HG02981 (cell line): ENCODE results near the gene RASGEF1B.

ENCODE experiments used
- ATAC-seq: cut with Tn5 transposase; IDR thresholded peaks from one replicate; pipeline ENCODE4 v1.9.1; 2021; ENCODE audit warnings: mild to moderate bottlenecking, moderate library complexity; ENCODE audit not compliant: unreplicated experiment

The RASGEF1B gene

DNA sequence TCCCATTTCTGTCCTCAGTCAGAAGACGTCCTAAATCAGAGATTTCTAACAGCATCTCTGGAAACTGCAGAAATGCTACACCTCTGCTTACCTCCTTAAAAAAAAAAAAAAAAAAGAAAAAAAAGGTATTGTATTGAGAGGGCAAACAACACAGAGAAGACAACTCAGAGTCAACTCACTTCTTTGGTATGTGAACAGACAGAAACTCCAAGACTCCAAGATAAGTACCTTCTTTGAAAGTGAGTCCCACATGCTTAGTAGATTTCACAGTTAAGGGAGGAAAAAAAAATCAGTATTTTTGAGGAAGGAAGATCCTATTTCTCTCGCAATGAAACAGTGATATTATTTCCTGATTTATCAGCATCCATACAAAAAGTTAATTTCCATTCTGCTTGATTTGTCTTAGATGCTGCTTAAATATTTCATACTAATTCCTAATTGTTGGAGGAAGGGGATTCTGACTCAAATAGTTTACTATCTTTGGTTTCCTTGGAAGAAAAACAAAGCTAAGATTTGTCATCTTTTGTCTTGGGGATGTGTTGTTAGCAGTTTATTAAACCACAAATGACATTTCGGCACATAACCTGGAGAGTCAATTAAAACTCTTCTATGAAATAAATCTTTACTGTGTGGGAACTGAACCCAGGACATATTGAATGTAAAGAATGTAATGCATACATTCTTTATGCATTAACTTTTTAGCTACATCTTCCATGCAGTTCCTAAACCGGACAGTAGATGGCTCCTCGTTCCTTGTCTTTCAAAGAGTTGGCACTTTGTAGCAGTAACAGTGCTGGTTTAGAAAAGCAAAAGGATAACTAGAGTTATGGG lies 4.7 kb downstream of the RASGEF1B start:
- ATAC-seq, result no peak

DNA sequence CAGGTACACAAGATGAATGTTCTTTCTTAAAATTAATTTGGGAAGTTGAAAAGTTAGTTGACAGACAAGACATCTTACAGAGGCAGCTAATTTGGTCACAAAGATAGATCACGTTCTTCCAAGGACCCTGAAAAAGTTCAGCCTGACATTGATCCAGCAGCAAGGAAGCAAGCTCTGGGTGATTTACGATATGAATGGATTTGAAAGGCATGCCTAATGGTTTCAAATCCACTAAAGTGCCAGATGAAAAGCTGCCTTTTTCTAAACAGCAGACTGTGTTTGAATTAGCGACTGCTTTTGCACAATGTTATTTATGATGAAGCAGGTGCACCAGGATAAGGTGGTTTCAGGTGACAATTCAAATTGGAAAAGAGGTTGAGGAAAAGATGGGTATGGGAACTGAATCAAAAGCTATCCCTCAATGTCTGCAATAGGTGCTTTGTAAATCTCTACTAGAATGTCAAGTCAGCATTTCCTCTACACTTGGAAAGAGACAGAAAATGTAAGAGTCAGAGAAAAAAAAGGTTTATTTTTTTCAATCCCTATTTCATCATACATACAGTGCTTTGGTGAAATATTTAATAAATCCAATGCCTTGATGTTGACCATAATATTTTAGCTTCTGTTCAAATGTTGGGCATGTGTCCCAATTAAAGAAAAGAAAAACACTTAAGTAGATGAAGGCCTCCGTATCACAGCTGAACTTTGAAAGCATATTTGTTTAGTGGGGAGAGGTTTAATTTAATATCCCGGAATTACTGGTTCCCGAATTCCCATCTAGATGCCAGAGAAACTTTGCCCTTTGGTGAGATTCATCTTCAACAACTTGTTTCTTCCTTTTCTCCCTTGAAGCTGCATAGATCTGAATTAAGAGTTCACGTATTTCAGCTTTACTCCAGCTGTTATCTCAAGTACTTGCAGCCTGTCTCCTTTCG lies 6.0 kb downstream of the RASGEF1B start:
- no peak for ATAC-seq

DNA sequence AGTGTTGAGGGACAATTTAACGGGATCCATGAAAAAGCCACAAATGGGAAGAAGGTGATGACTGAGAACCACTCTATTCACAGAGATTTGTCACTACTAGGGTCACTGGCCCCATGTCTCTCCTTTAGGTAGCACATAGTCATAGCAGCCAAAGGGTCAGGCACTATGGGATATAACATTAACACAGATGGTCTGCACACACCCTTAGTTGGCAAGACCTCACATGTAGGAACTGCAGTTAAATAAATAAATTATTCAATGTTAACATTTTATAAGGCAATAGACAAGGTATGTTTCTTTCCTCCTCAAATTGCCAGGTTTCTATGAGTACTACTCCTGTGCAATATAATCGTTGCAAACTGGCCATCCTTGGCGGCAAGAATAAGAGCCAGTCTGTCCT lies 10.9 kb downstream of the RASGEF1B start:
- no peak for ATAC-seq

DNA sequence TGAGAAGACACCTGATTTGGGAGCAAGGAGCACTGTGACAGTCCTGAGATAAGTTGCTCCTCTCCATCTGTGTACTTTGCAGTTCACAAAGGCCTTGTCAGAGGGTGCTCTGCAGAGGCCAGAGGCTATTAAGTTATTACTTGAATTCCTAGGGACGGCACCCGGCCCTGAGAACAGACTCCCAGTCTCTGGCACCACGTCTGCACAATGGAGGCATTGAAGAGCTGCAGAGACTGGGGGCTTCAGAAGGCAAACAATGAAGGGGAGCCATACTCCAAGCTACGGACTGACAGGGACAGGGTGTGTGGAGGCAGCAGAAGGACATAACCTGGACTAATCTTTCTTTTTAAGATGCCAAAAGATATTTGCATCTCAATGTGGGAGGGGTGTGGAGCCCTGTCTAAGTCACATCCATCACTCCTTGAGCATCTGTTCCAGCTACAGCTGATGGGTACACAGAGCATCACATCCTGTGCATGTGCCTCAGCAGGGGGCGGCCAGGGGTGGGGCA lies 11.5 kb downstream of the RASGEF1B start:
- no peak for ATAC-seq

DNA sequence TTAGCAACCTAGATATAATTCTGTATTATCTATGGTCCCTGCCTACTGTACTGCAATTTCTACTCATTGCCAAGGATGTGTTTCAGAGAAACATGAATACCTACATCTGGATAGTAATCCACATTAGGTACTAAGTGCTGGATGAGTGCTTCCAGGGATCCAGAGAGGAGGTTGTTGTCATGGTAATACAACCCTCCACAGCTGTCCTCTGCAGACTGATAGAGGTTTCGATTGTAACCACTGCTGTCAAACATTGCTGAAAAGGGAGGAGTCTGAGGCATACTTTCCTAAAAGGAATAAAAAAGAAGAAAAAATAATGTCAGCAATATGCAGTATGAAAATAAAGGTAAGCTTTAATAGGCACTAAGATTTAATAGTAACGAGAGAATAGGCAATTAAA lies 12.5 kb downstream of the RASGEF1B start:
- ATAC-seq, result no peak

DNA sequence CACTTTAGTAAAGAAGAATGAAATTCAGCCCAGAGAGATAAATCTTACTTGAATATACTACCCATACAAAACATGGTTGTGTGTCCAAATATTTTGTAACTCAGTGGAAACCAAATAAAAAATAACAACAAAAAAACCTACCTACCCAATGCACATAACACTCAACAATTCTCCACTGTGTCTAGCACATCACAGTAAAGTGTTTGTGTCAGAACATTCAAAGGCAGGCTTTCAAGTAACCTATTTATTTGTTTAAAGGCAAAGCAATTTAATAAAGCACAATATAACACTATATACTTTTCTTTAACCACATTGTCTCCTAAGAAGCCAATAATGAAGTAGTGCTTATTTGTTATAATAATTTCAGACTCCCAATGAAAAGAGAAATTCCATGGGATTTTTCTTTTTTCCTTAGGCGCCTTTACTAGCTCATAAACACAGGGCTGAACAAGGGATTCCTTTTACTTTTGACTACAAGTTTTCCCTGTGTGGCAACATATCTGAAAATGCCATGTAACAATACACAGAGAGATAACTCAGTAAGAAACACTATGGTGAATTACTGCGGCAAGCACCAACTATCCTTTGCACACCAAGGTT lies 13.7 kb downstream of the RASGEF1B start:
- no peak for ATAC-seq

DNA sequence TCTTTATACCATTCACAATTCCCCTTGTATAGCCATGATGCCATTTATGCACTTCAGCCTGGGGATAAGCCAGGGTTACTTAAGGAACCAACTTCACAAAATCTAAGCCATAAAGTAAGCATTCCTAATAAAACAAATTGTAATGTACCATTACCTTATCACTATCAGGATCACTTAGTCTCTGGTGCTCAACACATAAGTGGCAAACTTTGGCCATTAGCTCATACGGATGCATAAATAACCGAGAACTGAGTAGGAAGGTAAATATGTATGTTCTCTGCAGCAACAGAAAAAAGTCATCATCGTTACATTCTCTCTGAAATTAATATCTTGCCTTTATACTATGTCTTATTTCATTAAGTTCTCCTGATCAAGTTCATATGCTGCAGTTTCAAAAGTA lies 14.4 kb downstream of the RASGEF1B start:
- ATAC-seq, result no peak

DNA sequence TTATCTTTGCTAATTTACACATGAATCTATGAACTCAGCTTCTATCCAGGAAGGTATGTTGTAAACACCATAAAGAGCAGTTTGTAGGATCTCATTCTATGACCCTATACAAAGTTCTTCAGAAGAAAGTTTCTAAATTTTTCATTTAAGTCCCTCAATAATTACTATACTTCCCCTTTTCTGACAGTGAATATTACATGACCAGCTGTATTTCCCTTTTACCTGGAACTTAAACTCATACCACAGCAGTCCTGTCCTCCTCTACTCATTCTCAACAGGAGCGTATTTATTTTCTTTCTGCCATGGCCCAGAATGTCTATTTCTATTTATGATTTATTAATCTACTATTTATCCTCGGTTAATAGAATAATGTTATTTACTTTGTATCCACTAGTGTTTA lies 15.8 kb downstream of the RASGEF1B start:
- no peak for ATAC-seq

DNA sequence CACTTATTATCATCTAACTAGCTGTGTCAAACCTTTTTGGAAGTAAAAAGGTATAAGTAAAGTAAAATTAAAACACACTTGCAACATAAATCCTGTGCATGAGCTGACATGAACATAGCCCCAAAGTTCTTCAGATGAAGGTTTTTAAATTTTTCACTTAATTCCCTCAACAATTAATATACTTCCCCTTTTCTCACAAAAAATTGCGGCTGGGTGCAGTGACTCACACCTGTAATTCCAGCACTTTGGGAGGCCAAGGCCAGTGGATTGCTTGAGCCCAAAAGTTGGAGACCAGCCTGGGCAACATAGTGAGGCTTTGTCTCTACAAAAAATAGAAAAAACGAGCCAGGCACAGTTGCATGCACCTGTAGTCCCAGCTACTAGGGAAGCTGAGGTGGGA lies 16.8 kb downstream of the RASGEF1B start:
- ATAC-seq, result no peak

DNA sequence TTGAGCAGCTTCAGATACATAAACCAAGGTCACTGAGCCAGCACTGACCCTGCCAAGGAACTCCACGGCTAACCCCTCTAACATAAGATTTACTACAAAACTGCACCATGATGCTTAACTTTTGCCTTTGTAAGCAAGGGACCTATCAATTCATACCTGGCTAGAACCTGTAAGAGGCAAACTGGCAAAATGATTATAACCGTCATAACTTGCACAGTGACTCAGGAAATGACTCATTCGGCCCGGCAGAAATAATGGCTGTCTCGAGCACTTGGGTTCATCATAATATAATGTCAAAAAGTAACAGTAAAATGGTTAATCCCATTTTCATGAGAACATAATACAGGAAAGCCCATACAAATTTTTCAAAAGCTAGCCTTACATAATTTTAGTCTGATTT lies 17.2 kb downstream of the RASGEF1B start:
- no peak for ATAC-seq

DNA sequence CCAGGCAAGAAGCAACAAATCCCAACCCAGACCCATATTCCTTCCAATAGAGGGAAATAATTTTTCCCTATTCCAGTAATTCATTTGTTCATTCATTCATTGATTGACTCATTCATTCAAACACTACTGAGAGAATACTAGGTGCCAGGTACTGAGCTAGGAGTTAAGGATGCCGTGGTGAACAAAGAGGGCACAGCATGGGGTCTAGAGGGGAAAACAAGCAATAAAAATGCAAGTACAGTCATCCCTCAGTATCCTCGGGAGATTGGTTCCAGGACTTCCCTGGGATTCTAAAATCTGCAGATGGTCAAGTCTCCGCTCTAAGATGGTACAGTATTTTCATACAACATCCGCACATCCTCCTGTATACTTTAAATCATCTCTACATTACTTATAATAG lies 18.7 kb downstream of the RASGEF1B start:
- ATAC-seq, result no peak

DNA sequence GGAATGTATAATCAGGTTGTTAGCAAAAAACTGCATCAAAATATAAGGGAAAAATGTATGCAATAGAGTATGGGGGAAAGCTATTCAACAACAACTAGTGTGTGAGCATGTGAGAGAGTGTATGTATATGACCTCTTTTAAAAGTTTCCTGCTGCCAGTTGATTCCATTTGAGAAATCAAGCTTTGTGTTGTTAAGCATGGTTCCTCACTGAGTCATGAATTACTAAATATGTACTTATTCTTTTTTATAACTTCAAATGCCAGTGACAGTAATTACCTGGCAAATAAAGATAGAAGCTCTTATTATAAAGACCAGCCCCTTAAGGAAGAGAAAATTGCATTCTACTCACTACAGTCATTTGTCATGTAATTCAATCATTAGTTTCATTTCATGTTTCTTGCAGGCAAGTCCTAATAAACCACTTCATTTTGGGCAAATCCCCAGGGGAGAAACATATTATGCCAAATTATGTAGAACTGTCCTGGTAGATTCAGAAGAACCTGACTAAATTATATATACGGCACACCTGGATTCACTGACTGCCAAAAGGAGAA lies 19.2 kb downstream of the RASGEF1B start:
- no peak for ATAC-seq

DNA sequence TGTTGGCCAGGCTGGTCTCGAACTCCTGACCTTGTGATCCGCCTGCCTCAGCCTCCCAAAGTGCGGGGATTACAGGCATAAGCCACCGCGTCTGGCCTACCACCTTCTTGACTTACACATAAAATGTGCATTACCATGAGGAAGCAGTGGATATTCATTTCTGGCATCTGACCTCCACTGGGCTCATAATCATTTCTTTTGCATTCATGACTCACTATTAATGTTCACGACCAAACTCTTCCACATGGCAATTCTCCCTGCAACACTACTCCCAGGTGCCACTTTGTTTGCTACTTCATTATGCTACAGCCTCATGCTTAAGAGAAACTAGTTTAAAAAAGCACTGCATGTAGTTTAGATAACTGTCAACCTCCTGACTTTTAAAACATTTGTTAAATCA lies 22.7 kb downstream of the RASGEF1B start:
- ATAC-seq, result no peak

DNA sequence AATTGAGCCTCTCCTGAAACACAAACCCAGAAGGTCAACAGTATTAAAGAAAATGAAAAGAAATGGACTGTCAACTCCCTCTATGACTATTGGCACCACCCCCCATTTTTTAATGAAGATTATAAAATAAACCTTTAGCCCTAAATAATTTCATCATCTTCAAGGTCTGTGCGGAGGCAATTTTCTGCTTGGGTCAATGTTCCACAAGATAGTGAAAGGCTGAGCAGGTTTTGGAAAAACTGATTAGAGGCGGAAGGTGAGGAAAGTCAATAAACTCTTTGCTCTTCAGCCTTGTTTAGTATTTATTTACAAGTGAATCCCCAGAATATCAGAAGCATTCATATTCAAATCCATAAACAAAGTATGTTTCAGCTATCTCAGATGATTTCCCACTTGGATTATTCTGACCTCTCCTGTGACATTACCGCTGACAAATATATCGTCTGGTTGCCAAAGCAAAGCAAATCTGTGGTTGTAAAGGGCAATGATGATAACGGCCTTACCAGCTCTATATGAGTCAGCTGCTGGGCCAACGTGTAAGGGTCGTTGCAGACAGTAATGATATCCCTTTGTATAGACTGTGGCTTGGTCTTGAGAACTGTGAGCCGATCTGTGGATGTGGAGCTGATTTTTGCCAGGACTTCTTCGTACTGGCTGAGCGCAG lies 24.0 kb downstream of the RASGEF1B start:
- no peak for ATAC-seq

DNA sequence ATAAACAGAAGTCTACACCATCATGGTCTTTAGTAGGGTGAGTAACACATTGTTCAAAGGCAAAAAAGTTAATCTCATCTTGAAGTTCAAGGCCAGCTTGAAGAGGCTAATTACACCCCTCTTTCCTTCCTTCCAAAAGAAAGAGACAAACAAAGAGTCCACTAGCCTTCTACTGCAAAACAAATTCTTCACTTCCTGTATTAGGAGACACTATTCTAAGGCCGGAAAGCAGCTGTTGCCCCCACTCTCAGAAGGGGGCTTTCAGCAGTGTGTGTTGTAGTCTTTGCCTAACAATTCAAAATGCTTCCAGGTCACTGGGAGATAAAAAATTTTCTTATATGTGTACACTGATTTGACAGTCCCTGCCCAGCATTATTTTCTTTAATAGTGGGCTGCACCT lies 25.1 kb downstream of the RASGEF1B start:
- no peak for ATAC-seq

DNA sequence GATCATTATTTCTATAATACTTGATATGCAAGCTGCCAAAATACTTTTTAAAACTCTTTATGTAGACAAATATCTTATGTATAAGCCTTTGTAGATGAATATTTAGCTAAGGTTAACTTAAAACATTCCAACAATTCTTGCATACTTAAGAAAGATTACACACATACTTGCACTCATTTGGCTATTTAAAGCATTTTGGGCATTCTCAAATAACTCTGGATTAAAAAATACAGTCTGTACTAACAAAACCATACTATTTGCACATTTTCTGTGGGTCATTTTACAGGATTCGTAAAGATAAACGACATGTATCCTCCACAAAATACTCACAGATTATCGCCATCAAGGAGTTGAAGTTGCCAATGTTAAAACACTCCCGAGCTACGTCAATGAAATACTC lies 26.5 kb downstream of the RASGEF1B start:
- no peak for ATAC-seq

DNA sequence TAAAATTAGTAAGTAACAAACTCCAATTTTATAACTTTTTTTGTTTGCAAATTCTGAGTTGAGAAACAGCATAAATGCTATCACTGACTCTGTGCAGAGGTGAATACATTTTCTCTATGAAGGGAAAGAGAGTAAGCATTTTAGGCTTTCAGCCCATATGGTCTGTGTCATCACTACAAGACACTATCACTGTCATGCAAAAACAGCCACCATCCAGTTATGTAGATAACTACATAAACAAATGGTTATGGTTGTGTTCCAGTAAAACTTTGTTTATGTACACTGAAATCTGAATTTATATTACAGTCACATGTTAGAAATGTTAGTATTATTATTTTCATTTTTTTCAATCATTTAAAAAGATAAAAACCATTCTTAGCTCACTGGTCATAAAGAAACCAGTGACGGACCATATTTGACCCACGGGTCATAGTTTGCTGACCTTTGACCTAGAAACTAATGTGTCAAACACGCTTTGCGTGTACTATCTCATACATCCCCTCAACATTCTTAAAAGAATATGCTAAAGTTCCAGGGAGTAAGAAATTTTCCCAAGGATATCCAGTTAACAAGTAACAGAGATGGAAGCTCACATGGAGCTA lies 29.1 kb downstream of the RASGEF1B start:
- ATAC-seq, result no peak

DNA sequence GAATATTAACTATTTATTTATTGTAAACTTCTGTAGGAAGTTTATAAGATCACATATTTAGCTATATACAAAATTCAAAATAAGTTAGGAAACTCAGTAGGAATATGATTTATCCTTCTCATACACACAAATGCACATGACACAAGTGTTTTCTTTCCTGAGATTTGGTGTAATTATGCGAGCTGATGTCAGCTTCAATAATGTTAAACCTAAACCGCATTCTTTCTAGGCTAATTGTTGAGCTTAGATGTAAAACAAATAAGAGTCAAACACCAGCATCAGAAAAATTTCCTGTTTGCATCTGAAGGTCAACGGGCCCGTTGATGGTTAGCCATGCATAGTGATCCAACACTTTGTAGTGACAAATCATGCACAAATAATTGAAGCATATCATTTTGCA lies 30.8 kb downstream of the RASGEF1B start:
- ATAC-seq, result no peak

DNA sequence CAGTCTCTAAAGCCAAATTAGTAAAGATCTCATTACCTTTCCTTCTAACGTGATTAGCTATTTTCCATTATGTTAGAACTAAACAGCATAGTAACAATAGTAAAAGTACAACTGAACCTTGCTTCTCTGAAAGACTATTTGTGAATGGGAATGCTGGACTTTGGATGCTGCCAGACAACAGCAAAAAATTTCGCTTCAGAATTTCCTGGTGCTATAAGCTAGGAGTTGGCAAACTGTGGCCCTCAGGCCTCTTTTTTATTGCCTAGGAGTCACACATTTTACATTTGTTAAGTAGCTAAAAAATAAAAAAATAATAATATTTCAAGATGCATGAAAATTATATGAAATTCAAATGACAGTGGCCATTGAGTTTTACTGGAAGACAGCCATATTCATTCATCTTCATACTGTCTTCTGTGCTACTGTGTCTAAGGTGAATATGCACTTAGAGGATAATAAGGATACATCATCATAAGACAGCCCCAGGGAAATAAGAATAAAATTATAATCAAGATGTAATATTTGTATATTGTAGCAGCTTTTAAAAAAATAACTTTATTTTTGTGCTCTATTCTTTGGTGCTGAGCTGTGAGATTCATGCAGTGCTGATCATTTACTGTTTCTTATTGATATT lies 34.6 kb downstream of the RASGEF1B start:
- no peak for ATAC-seq

DNA sequence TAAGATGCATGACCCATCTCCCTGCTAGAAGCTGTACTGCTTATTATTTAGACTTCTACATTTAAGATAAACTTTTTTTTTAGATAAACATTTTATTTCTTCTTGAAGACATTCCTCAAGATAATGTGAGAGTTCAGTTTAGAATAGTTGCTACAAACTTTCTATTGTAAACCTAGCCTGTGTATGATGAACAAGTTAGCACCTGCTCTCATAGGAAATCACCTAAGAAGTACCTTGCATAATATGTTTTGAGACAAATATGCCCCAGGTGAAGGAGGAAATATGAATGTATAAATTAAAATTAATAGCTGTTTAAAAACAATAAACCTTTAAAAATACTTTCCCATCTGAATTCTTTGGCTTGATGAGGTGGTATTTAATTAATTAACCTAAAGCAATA lies 35.6 kb downstream of the RASGEF1B start:
- ATAC-seq, result no peak
